H1 (cell line): ENCODE measurements around the gene TSPAN8. TPM values are rescaled to one million over a fixed set of nuclear protein-coding genes. Genes with fewer than 3 reads are reported as not detected.

Source experiments
- CHD1 ChIP-seq: IDR thresholded peaks from 2 replicates; pipeline ENCODE4 v1.6.1; 2012; ENCODE audit warnings: low read depth, low read length, improper control_type of control experiment
- E2F6 ChIP-seq: IDR thresholded peaks from 2 replicates; pipeline ENCODE4 v1.6.1; 2012; ENCODE audit warnings: inconsistent platforms
- EP300 ChIP-seq, 2 experiments: IDR thresholded peaks; 1 replicate in 1 of 2; 2 replicates in 1 of 2; pipeline ENCODE4 v1.6.1; 2011 to 2012; ENCODE audit warnings: low read depth in 2 of 2, low read length in 2 of 2, mild to moderate bottlenecking in 2 of 2, borderline replicate concordance in 1 of 2, inconsistent platforms in 1 of 2, moderate library complexity in 1 of 2
- HDAC2 ChIP-seq, 2 experiments: fragments of 300-600 bp in 1 of 2; sonication (generic) in 1 of 2; IDR thresholded peaks; 2 replicates each; pipeline ENCODE4 v1.6.1; 2011 to 2012; ENCODE audit warnings: low read depth in 2 of 2, low read length in 2 of 2, mild to moderate bottlenecking in 2 of 2, moderate library complexity in 2 of 2, borderline replicate concordance in 1 of 2, inconsistent platforms in 1 of 2
- MAFK ChIP-seq: IDR thresholded peaks from 2 replicates; pipeline ENCODE4 v1.6.1; 2012; ENCODE audit warnings: low read depth, mild to moderate bottlenecking, improper control_type of control experiment, low read length
- TAF1 ChIP-seq: IDR thresholded peaks from 2 replicates; pipeline ENCODE4 v1.6.1; 2011; ENCODE audit warnings: mild to moderate bottlenecking, low read depth, low read length
- TBP ChIP-seq: IDR thresholded peaks from 2 replicates; pipeline ENCODE4 v1.6.1; 2011; ENCODE audit warnings: low read depth, low read length, improper control_type of control experiment
- TEAD4 ChIP-seq: IDR thresholded peaks from 2 replicates; pipeline ENCODE4 v1.6.1; 2012; ENCODE audit warnings: low read depth, low read length, inconsistent platforms, mixed read lengths
- polyA plus RNA-seq, 7 experiments: library from polyadenylated mRNA; depleted of rRNA in 3 of 7; stranded (reverse) in 5 of 7; unstranded in 2 of 7; fragments of >200 nt in 5 of 7; fragments of 200-250 nt in 2 of 7; gene quantifications; 1 replicate in 5 of 7; 2 replicates in 1 of 7; 4 replicates in 1 of 7; pipeline versions ENCODE4 v1.2.1 to v1.2.3, GENCODE V29; 2011 to 2013; ENCODE audit warnings: missing spikeins in 2 of 7, mixed read lengths in 2 of 7
- total RNA-seq: library from RNA; stranded (reverse); fragmentation: NEBNext Ultra II Directional; extraction: Animal tissue kit (Norgen Biotek cat#: 25700); gene quantifications from 2 replicates; pipeline ENCODE4 v1.2.1, GENCODE V29; 2021

TSPAN8 gene
- total and polyA plus RNA-seq, 2 of the 8 experiments (the other 6 are each of a cell fraction or from before 2014, with no cell fraction given): not detected

- TF ChIP-seq E2F6 (no peak), MAFK (no peak), EP300 (IDR thresholded peaks at IDR 0.05; ENCODE audit: borderline replicate concordance in 1 of 2, low read depth in 2 of 2, low read length in 2 of 2) (no peak), TEAD4 (no peak), TAF1 (no peak), CHD1 (no peak), TBP (no peak), HDAC2 (IDR thresholded peaks at IDR 0.05; ENCODE audit: borderline replicate concordance in 1 of 2, low read depth in 2 of 2, low read length in 2 of 2) (no peak)
These were observed 15.8 kb downstream of the TSPAN8 start (continued) for GRCh38 chr12:71142016-71142415.
